Urothelium cell line (cell line): ENCODE measurements around the gene OPRM1.
"Not testable (repeated sequence)": the region's sequence is repeated elsewhere in the genome, so short reads cannot be mapped to it uniquely, and the experiment has no call there.

Experiments
- DNase-seq: peaks from one replicate; pipeline ENCODE4 v3.0.0; 2011; ENCODE audit warnings: low spot score, mixed read lengths
- FAIRE-seq: peaks from 2 replicates; lab custom pipeline; 2011; peaks lifted over from hg19 to GRCh38; lab: Jason Lieb, UNC

OPRM1 gene

GRCh38 chr6:154039231-154039842 is at the start of gene OPRM1:
TSS of gene OPRM1 (plus strand) at chr6:154039240. CDS start at chr6:154039545, 305 bp downstream.
- no peak for FAIRE-seq
- peak; percentile 76 for DNase-seq

- FAIRE-seq (no peak), DNase-seq (no peak)
Observed at GRCh38 chr6:153989989-153990388, 49.1 kb upstream of the OPRM1 start.

- DNase-seq (no peak), FAIRE-seq (no peak)
Observed at GRCh38 chr6:153994004-153994403, 45.0 kb upstream of the OPRM1 start.

GRCh38 chr6:153994811-153995210 is 44.2 kb upstream of the OPRM1 start:
- no peak for DNase-seq
- FAIRE-seq, result no peak

GRCh38 chr6:153997221-153997620 is 41.8 kb upstream of the OPRM1 start:
- FAIRE-seq (no peak), DNase-seq (no peak)

- FAIRE-seq (no peak), DNase-seq (no peak)
Observed at GRCh38 chr6:154001494-154002285, 37.4 kb upstream of the OPRM1 start.

- FAIRE-seq (no peak), DNase-seq (no peak)
Observed at GRCh38 chr6:154002894-154003293, 36.1 kb upstream of the OPRM1 start.

- DNase-seq, result no peak
- no peak for FAIRE-seq
Observed at GRCh38 chr6:154010371-154010770, 28.7 kb upstream of the OPRM1 start.

GRCh38 chr6:154012852-154013251 is 26.2 kb upstream of the OPRM1 start:
- DNase-seq (no peak), FAIRE-seq (no peak)

GRCh38 chr6:154017786-154018185 is 21.3 kb upstream of the OPRM1 start:
- FAIRE-seq, result no peak

GRCh38 chr6:154030646-154031045 is 8.4 kb upstream of the OPRM1 start:
- no peak for FAIRE-seq

More at GRCh38 chr6:154017786-154018185, 21.3 kb upstream of the OPRM1 start:
- DNase-seq, result no peak

GRCh38 chr6:154041001-154041400 is 2.0 kb downstream of the OPRM1 start:
- no peak for FAIRE-seq

More at GRCh38 chr6:154030646-154031045, 8.4 kb upstream of the OPRM1 start:
- no peak for DNase-seq

GRCh38 chr6:154053141-154053540 is 14.1 kb downstream of the OPRM1 start:
- no peak for DNase-seq
- FAIRE-seq, result no peak

More at GRCh38 chr6:154041001-154041400, 2.0 kb downstream of the OPRM1 start:
- no peak for DNase-seq

- DNase-seq (no peak), FAIRE-seq (no peak)
Observed at GRCh38 chr6:154056536-154056935, 17.5 kb downstream of the OPRM1 start.

GRCh38 chr6:154057098-154057497 is 18.1 kb downstream of the OPRM1 start:
- FAIRE-seq (no peak), DNase-seq (no peak)

GRCh38 chr6:154058963-154059680 is 20.1 kb downstream of the OPRM1 start:
- DNase-seq, result no peak
- FAIRE-seq, result no peak

- no peak for FAIRE-seq
- DNase-seq, result no peak
Observed at GRCh38 chr6:154060076-154060475, 21.0 kb downstream of the OPRM1 start.

GRCh38 chr6:154070041-154070440 is 31.0 kb downstream of the OPRM1 start:
- DNase-seq (no peak), FAIRE-seq (no peak)

GRCh38 chr6:154070657-154071056 is 31.6 kb downstream of the OPRM1 start:
- no peak for DNase-seq
- FAIRE-seq, result no peak

GRCh38 chr6:154071236-154071635 is 32.2 kb downstream of the OPRM1 start:
- no peak for DNase-seq
- FAIRE-seq, result no peak

- FAIRE-seq (no peak), DNase-seq (no peak)
Observed at GRCh38 chr6:154071711-154072110, 32.7 kb downstream of the OPRM1 start.

- DNase-seq, result not testable (repeated sequence)
- FAIRE-seq, result peak; percentile 17
Observed at GRCh38 chr6:154078596-154078995, 39.6 kb downstream of the OPRM1 start.
